Panc1 (cell line): Measurements from ENCODE around the gene IDE. TPM values are rescaled to one million over a fixed set of nuclear protein-coding genes. Genes with fewer than 3 reads are reported as not detected.

Experiments used
- ATAC-seq: fragments of 200-7000 bp; cut with Tn5 transposase; 2 replicates; pipeline ENCODE4 v1.9.1; 2020; ENCODE audit warnings: mild to moderate bottlenecking, moderate library complexity
- BruUV-seq: library from RNA; stranded (reverse); fragments of 400-500 nt; replicated peaks from 2 replicates; lab custom pipeline; 2021; lab: Mats Ljungman, UMichigan
- CTCF ChIA-PET: fragments of 300-600 bp; sonication (Branson Sonifier 250); formaldehyde crosslinking; loops from one replicate; lab custom pipeline; 2022; ENCODE audit warnings: antibody characterized with exemption; lab: Charles Lee
- POLR2A ChIA-PET: fragments of 300-600 bp; sonication (Branson Sonifier 250); formaldehyde crosslinking; loops from one replicate; lab custom pipeline; 2022; ENCODE audit warnings: antibody characterized with exemption; lab: Charles Lee
- DNase-seq: peaks from one replicate; pipeline ENCODE4 v3.0.0-alpha.2; 2010; ENCODE audit warnings: low read depth, low spot score
- H3K27ac ChIP-seq: 2 replicates; pipeline ENCODE4 v1.5.1; 2011; ENCODE audit warnings: mild to moderate bottlenecking, low read length, inconsistent platforms
- H3K27me3 ChIP-seq: fragments of 200-500 bp; sonication (Bioruptor generic); 2 replicates; pipeline ENCODE4 v1.6.0; 2014; ENCODE audit warnings: low read length, inconsistent platforms; ENCODE audit not compliant: control insufficient read depth, insufficient read depth
- H3K36me3 ChIP-seq: fragments of 200-500 bp; sonication (Bioruptor generic); 2 replicates; pipeline ENCODE4 v1.5.1; 2014; ENCODE audit warnings: inconsistent platforms, mild to moderate bottlenecking, low read length, moderate library complexity; ENCODE audit not compliant: control insufficient read depth, insufficient read depth
- H3K4me1 ChIP-seq: 2 replicates; pipeline ENCODE4 v1.5.1; 2011; ENCODE audit warnings: inconsistent platforms, mild to moderate bottlenecking, low read length, moderate library complexity; ENCODE audit not compliant: control insufficient read depth, insufficient read depth
- H3K4me3 ChIP-seq, 2 experiments: 2 replicates each; pipeline ENCODE4 v1.5.1; 2011 to 2012; ENCODE audit warnings: low read depth in 2 of 2, low read length in 2 of 2, mild to moderate bottlenecking in 2 of 2, inconsistent platforms in 1 of 2, moderate library complexity in 1 of 2
- H3K9me3 ChIP-seq: fragments of 200-500 bp; sonication (Bioruptor generic); 2 replicates; pipeline ENCODE4 v1.5.1; 2014; ENCODE audit warnings: low read depth, mild to moderate bottlenecking, inconsistent platforms, low read length, moderate library complexity; ENCODE audit not compliant: control insufficient read depth, insufficient read depth
- POLR2AphosphoS5 ChIP-seq: IDR thresholded peaks from 2 replicates; pipeline ENCODE4 v1.6.1; 2012; ENCODE audit warnings: mild to moderate bottlenecking, low read depth, low read length, moderate library complexity
- SIN3A ChIP-seq: IDR thresholded peaks from 2 replicates; pipeline ENCODE4 v1.6.1; 2012; ENCODE audit warnings: low read depth, mild to moderate bottlenecking, low read length, moderate library complexity, borderline replicate concordance; ENCODE audit not compliant: insufficient read depth
- TCF7L2 ChIP-seq: IDR thresholded peaks from 2 replicates; pipeline ENCODE4 v1.6.1; 2011; ENCODE audit warnings: mild to moderate bottlenecking, low read depth, low read length, inconsistent platforms
- in situ Hi-C: cut with HindIII; loops from 2 replicates; pipeline ENCODE4 v1.10.0; 2016; ENCODE audit warnings: low sequenced_read_pairs, low pct_unique_long_range_greater_than_20kb
- intact Hi-C: fragments of 100-400 bp; cut with micrococcal nuclease; formaldehyde crosslinking; loops from one replicate; pipeline ENCODE4 v1.10.0; 2022; ENCODE audit not compliant: unreplicated experiment
- total RNA-seq: library from RNA; stranded (reverse); gene quantifications from one replicate; pipeline ENCODE4 v1.2.1, GENCODE V29; 2021; ENCODE audit not compliant: unreplicated experiment
- TF ChIP-seq, protein P1 (sequence below): fragments of 450-650 bp; IDR thresholded peaks from 2 replicates; pipeline ENCODE4 v1.5.1; 2017; ENCODE audit warnings: mild to moderate bottlenecking
- TF ChIP-seq, protein P2 (sequence below), 2 experiments: IDR thresholded peaks; 2 replicates each; pipeline ENCODE4 v1.6.1; 2011 to 2012; ENCODE audit warnings: low read depth in 2 of 2, control low read depth in 1 of 2, low read length in 1 of 2, mild to moderate bottlenecking in 1 of 2, moderate library complexity in 1 of 2; ENCODE audit not compliant: insufficient read depth in 1 of 2

Gene IDE
- total RNA-seq, 1 experiment from 2014 or later: 79.0 TPM

DNA sequence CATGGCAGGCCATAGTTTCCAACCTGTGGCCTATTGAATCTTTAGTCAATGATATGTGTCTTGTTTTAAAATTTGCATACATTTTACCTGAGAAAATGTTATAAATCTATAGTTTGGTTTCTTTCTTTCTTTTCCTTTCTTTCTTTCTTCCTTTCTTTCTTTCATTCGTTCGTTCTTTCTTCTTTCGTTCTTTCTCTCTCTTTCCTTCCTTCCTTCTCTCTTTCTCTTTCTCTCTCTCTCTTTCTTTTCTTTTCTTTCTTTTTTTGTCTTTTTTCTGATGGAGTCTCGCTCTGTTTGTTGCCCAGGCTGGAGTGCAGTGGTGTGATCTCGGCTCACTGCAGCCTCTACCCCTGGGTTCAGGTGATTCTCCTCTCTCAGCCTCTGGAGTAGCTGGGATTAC lies 133.3 kb downstream of the IDE start:
- no peak for TF ChIP-seq TCF7L2
- no peak for TF ChIP-seq POLR2AphosphoS5
- TF ChIP-seq, protein P1, sequence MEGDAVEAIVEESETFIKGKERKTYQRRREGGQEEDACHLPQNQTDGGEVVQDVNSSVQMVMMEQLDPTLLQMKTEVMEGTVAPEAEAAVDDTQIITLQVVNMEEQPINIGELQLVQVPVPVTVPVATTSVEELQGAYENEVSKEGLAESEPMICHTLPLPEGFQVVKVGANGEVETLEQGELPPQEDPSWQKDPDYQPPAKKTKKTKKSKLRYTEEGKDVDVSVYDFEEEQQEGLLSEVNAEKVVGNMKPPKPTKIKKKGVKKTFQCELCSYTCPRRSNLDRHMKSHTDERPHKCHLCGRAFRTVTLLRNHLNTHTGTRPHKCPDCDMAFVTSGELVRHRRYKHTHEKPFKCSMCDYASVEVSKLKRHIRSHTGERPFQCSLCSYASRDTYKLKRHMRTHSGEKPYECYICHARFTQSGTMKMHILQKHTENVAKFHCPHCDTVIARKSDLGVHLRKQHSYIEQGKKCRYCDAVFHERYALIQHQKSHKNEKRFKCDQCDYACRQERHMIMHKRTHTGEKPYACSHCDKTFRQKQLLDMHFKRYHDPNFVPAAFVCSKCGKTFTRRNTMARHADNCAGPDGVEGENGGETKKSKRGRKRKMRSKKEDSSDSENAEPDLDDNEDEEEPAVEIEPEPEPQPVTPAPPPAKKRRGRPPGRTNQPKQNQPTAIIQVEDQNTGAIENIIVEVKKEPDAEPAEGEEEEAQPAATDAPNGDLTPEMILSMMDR: no peak
- TF ChIP-seq, protein P2, sequence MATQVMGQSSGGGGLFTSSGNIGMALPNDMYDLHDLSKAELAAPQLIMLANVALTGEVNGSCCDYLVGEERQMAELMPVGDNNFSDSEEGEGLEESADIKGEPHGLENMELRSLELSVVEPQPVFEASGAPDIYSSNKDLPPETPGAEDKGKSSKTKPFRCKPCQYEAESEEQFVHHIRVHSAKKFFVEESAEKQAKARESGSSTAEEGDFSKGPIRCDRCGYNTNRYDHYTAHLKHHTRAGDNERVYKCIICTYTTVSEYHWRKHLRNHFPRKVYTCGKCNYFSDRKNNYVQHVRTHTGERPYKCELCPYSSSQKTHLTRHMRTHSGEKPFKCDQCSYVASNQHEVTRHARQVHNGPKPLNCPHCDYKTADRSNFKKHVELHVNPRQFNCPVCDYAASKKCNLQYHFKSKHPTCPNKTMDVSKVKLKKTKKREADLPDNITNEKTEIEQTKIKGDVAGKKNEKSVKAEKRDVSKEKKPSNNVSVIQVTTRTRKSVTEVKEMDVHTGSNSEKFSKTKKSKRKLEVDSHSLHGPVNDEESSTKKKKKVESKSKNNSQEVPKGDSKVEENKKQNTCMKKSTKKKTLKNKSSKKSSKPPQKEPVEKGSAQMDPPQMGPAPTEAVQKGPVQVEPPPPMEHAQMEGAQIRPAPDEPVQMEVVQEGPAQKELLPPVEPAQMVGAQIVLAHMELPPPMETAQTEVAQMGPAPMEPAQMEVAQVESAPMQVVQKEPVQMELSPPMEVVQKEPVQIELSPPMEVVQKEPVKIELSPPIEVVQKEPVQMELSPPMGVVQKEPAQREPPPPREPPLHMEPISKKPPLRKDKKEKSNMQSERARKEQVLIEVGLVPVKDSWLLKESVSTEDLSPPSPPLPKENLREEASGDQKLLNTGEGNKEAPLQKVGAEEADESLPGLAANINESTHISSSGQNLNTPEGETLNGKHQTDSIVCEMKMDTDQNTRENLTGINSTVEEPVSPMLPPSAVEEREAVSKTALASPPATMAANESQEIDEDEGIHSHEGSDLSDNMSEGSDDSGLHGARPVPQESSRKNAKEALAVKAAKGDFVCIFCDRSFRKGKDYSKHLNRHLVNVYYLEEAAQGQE (IDR thresholded peaks at IDR 0.05; ENCODE audit: insufficient read depth in 1 of 2, low read depth in 2 of 2, low read length in 1 of 2): no peak
- no peak for TF ChIP-seq SIN3A
- CTCF ChIA-PET: no interaction called here
- ATAC-seq (no peak), DNase-seq (no peak)
- no peaks in the 10 kb centered on the region for H3K9me3 ChIP-seq
- intact Hi-C loops: no loop called here
- no peaks in the 10 kb centered on the region for H3K27me3 ChIP-seq
- in situ Hi-C loops: no loop called here
- H3K36me3 ChIP-seq: no peaks in the 10 kb centered on the region
- no peak overlapping the region for H3K4me3 ChIP-seq
- POLR2A ChIA-PET: no interaction called here
- BruUV-seq: no TSS peak
- no peak overlapping the region for H3K27ac ChIP-seq
- H3K4me1 ChIP-seq: no peaks in the 10 kb centered on the region

DNA sequence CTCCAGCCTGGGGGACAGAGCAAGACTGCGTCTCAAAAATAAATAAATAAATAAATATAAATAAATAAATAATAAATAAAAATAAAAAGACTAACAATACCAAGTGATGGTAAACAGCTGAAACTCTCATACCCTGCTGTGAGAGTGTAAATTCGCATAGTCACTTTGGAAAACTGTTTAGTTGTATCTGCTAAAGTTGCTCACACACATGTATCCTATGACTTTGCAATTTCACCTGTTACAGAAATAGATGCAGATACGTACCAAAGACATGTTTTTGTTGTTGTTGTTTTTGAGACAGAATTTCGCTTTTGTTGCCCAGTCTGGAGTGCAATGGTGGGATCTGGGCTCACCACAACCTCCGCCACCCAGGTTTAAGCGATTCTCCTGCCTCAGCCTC lies 135.7 kb downstream of the IDE start:
- intact Hi-C loops (no loop called here), in situ Hi-C loops (no loop called here)
- no peak overlapping the region for H3K27ac ChIP-seq
- H3K27me3 ChIP-seq: no peaks in the 10 kb centered on the region
- no peaks in the 10 kb centered on the region for H3K36me3 ChIP-seq
- no peak for TF ChIP-seq TCF7L2
- TF ChIP-seq, protein P2 (IDR thresholded peaks at IDR 0.05; ENCODE audit: insufficient read depth in 1 of 2, low read depth in 2 of 2, low read length in 1 of 2): no peak
- TF ChIP-seq, protein P1: no peak
- TF ChIP-seq SIN3A: no peak
- no peak for TF ChIP-seq POLR2AphosphoS5
- H3K4me1 ChIP-seq: no peaks in the 10 kb centered on the region
- no TSS peak for BruUV-seq
- ATAC-seq (no peak), DNase-seq (no peak)
- H3K4me3 ChIP-seq: no peak overlapping the region
- POLR2A ChIA-PET: no interaction called here
- no peaks in the 10 kb centered on the region for H3K9me3 ChIP-seq
- CTCF ChIA-PET: no interaction called here
